GM21390 (cell line): Measurements from ENCODE around the gene DUSP18.
"Not testable (repeated sequence)": the region's sequence is repeated elsewhere in the genome, so short reads cannot be mapped to it uniquely, and the experiment has no call there.

Experiments used
- ATAC-seq: cut with Tn5 transposase; IDR thresholded peaks from one replicate; pipeline ENCODE4 v1.9.1; 2021; ENCODE audit not compliant: unreplicated experiment

Gene DUSP18

DNA sequence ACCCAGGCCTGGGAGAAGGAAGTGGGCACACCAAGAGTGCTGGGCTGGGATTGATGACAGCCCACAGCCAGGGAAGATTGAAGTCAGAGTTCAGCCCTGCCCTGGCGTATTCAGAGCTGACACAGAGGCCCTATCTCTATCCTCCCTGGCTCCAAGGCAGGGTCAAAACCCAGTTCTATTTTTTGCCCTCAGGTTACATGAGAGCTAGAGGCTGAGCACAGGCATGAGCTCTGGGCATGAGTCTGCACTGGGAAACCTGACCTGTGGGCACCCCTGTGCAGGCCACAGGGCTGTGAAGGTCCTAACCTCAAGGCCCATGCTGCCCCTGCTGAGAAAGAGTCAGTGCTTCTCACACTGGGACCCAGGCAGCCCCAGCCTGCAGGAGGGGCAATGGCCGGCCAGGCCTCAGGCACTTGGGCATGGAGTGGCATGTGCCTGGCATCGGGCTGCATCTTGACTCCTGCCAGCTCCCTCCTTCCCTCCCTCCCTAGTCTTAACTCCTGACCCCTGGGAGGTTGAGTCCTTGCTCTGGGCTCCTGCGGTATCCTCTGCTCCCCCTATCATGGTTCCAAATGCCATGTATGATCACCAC is 26.7 kb downstream of the DUSP18 start:
- ATAC-seq, result no peak

DNA sequence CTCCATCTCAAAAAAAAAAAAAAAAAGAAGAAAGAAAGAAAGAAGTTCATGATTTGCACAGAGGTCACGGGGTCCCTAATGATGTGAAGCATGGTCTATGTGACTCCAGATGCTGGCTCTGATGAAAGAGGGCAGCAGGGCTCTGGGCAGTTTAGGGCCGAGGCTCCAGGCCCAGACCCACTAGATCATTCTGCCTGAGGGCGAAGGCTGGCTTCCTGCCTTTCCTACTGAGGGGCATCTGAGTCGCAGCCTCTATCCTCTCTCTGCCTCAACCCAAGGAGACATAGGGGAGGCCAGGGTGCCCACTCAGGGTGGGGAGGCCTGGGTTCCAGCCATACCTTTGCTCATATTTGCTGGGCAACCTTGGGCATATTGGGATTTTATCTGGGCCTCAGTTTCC is 27.3 kb downstream of the DUSP18 start:
- no peak for ATAC-seq

DNA sequence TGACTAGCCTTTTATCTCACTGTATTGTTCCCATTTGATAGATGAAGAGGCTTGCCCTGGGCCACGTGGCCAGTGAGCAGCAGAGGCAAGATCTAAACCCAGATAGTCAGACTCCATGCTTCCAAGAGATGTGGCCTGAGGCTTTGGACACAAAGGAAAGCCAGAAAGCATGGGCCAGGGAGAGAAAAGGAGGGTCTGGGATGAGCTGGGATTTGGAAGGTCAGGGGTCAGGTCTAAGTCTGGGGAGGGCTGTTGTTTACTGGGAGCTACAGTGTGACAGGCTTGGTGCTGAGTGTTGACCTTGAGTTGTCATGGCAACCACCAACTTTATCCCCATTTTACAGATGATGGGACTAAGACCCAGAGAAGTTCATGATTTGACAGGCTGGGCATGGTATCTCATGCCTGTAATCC is 30.0 kb downstream of the DUSP18 start:
- no peak for ATAC-seq

DNA sequence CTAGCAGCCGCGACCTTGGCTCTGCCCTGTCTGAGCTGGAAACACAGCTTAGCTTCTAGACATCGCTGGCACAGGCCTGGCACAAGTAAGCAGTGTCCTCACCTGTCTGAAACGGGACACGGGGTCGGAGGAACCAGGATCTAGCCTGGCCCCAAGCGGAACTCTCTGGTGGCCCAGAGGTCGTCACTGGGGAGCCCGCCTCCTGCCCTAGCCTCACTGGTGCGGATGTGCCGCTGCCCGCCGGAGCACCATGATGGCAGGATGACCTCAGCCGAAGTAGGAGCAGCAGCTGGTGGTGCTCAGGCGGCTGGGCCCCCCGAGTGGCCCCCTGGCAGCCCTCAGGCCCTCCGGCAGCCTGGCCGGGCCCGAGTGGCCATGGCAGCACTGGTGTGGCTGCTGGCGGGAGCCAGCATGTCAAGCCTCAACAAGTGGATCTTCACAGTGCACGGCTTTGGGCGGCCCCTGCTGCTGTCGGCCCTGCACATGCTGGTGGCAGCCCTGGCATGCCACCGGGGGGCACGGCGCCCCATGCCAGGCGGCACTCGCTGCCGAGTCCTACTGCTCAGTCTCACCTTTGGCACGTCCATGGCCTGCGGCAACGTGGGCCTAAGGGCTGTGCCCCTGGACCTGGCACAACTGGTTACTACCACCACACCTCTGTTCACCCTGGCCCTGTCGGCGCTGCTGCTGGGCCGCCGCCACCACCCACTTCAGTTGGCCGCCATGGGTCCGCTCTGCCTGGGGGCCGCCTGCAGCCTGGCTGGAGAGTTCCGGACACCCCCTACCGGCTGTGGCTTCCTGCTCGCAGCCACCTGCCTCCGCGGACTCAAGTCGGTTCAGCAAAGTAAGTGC is 31.2 kb downstream of the DUSP18 start:
- no peak for ATAC-seq

DNA sequence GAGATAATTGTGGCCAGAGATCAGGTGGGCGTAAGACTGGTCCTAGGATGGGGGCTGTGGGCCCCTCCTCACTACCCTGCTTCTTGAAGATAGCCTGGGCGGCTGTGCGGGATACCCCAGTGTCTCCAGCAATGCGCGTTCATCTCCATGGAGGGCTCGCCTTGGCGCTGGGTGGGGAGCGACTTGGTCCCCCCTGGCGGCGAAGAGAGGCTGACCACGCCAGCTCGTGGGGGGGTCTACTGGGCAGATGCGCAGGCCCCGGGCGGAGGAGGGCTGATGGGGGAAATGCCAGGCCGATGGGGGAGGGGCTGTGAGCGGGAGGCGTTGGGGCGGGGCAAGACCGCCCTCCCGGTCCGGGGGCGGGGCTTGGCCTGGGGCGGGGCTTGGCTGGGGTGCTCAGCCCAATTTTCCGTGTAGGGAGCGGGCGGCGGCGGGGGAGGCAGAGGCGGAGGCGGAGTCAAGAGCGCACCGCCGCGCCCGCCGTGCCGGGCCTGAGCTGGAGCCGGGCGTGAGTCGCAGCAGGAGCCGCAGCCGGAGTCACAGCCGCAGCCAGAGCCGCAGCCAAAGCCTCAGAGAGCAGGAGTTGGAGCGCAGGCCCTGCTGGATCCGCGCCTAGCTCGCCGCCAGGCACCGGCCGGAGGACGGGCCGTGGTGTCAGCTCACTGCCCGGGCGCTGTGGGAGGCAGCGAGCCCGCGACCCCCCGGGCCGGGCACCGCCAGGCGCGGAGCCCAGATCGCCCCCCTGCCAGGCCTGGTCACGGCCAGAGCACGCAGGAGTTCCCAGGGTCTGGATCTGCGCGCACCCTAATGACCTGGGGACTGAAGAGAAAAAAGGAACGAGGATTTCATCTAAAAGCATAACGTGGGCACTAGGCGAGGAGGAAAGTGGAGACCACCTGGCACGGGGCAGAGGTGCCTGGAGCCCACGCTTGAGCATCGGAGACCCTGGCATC is 32.1 kb downstream of the DUSP18 start, which contains the start of gene SLC35E4:
TSS of gene SLC35E4 (plus strand) at position 509 of the 953 bp plus-strand sequence. CDS start 670 bp downstream, outside the sequence.
- ATAC-seq, result peak; percentile 74

DNA sequence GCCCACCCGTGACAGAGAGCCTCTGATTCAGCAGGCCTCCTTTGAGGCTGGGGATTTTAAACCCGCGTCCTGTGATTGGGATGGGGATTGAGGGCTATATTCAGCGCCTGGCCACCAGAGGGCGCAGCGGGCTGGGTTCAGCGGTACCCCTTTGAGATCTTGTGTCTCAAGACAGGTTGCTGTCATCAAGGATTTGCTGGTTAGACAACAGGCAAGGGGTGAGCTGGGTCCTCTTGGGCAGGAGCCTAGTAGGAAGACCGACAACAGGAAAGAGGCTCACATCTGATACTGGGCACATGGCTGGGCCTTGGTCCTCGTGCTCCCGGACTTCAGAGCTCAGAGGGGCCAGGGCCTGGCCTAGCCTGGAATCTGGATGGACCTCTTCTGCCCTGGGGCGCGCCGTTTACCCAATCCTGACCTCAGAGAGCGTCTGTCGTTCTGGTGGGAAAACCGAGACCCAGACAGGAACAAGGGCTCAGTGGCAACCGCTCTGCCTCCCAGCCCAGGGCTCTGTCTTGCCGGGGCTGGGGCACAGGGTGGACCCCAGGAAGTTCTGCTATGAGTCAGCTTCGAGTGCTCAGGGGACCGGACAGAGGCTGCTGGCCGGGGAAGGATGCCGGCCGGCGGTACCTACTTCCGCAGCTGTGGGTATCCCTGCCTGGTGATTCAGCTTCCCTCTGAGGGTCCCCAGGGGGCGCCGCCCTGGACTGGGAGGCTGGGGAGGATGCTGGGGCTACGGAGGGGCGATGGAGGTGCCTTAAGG is 33.0 kb downstream of the DUSP18 start:
- peak; percentile 41 for ATAC-seq

DNA sequence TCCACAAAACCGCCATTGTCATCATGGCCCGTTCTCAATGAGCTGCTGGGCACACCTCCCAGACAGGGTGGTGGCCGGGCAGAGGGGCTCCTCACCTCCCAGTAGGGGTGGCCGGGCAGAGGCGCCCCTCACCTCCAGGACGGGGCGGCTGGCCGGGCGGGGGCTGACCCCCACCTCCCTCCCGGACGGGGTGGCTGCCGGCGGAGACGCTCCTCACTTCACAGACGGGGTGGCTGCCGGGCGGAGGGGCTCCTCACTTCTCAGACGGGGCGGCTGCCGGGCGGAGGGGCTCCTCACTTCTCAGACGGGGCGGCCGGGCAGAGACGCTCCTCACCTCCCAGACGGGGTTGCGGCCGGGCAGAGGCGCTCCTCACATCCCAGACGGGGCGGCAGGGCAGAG is 36.2 kb downstream of the DUSP18 start:
- ATAC-seq, result not testable (repeated sequence)

DNA sequence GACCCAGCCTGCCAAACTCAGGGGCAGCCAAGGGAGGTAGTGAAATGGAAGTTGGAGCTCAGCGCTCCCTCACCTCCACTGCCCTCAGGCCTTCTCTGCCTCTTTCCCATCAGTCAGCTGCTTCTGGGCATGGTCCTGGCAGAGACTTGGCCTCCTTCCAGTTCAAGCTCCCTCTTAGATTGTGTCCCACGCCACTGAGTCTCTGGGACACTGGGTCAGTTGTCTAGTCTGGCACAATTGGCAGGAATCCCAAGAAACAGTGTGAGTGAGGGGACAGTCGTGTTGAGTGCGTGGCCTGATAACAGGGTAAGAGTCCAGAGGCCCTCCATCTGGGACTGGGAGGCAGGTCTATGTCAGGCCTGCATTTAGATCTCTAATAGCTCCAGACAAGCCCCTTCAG is 39.2 kb downstream of the DUSP18 start:
- no peak for ATAC-seq

DNA sequence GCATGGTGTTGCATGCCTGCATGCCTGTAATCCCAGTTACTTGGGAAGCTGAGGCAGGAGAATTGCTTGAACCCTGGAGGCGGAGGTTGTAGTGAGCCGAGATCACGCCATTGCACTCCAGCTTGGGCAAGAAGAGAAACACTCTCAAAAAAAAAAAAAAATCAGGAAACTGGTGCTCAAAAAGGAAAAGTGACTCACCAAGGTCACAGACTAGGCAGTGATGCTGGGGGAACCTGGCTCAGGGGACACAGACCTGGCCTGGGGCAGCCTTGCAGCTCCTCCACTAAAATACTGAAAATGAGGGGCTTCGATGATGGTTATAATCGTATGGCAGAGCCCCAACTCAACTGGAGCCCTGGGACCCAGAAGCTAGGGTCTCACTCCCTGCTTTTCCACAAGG is 40.2 kb downstream of the DUSP18 start:
- no peak for ATAC-seq

DNA sequence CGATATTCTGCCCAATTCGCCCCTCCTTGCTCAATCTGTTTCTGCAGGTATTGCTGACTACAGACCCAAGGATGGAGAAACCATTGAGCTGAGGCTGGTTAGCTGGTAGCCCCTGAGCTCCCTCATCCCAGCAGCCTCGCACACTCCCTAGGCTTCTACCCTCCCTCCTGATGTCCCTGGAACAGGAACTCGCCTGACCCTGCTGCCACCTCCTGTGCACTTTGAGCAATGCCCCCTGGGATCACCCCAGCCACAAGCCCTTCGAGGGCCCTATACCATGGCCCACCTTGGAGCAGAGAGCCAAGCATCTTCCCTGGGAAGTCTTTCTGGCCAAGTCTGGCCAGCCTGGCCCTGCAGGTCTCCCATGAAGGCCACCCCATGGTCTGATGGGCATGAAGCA is 41.3 kb downstream of the DUSP18 start:
- no peak for ATAC-seq

DNA sequence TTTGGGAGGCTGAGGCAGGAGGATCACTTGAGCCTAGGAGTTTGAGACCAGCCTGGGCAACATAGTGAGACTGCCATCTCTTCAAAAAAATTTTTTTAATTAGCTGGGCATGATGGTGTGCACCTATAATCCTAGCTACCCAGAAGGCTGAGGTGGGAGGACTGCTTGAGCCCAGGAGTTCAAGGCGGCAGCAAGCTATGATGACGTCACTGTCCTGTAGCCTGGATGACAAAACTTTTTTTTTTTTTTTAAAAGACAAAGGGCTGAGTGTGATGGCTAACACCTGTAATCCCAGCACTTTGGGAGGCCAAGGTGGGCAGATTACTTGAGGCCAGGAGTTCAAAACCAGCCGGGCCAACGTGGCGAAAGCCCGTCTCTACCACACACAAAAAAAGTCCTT is 47.8 kb downstream of the DUSP18 start:
- not testable (repeated sequence) for ATAC-seq

DNA sequence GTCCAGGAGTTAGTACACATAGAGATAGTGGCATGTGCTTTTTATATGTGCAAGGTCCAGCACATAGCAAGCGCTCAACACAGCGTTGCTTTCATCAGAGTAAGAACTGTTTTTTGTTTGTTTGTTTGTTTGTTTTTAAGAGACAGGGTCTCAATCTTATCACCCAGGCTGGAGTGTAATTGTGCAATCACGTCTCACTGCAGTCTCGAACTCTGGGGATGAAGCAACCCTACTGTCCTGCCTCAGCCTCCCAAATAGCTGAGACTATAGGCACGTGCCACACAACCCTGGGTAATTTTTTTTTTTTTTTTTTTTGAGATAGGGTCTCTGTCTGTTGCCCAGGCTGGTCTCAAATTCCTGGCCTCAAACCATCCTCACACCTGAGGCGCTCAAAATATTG is 49.9 kb downstream of the DUSP18 start:
- ATAC-seq, result no peak

DNA sequence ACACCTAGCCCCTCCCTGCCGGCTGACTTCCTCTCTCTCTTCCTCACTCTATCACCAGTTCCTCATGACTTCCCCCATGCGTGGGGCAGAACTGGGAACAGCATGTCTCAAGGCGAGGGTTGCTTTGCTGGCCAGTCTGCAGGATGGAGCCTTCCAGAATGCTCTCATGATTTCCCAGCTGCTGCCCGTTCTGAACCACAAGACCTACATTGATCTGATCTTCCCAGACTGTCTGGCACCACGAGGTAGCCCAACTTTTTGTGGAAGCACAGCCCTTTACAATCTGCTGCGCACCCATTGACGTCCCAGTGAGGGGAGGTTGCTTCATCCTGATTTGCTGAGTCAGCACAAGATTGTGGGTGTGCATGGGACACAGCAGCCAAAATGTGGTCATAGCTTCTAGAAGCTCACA is 52.1 kb downstream of the DUSP18 start:
- no peak for ATAC-seq

DNA sequence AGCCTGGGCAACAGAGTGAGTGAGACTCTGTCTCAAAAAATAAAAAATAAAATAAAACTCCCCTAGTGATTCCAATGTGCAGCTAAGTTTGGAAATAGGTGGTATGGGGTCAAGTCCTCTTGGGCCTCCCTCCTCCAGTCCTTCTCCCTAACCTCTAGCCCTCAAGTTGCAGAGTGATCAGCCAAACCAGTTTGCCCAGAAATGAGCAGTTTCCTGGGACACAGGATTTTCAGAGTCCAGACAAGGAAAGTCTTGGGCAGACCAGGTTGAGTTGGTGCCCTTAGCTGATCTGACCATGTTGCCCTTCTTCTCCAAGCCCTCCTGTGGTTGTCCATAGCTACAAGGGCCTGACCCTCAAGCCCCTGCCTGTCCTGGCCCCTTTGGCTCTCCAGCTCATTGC is 52.8 kb downstream of the DUSP18 start:
- ATAC-seq, result no peak

DNA sequence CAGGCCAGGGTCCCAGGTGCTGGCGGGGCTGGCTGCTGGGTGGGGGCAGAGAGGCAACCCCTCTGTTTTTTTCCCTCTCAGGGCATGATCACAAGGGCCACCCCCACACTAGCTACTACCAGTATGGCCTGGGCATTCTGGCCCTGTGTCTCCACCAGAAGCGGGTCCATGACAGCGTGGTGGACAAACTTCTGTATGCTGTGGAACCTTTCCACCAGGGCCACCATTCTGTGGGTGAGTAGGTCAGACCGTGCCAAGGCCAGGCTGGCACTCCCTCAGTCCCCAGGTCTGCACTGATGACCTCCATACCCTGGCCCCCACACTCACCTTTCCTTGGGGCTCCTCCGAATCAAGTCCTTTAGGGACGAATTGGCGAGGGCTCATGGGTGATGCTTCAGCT is 53.4 kb downstream of the DUSP18 start:
- no peak for ATAC-seq

DNA sequence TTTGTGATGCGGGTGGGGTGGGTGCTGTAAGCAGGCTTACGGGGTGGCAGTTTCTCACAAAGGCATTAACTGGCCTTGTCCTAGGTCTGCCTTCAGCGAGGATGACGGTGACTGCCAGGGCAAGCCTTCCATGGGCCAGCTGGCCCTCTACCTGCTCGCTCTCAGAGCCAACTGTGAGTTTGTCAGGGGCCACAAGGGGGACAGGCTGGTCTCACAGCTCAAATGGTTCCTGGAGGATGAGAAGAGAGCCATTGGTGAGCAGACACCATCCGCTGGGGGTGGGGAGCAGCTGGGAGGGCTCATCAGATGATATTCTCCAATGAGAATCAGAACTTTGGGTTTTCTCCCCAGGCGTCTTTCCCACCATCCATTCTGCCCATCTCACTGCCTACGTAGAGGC is 54.9 kb downstream of the DUSP18 start:
- no peak for ATAC-seq
